HFFc6 (cell line): ENCODE results near the gene RIOX2. TPM values are rescaled to one million over a fixed set of nuclear protein-coding genes. Genes with fewer than 3 reads are reported as not detected.
"Not testable (repeated sequence)": the region's sequence is repeated elsewhere in the genome, so short reads cannot be mapped to it uniquely, and the experiment has no call there.

Source experiments
- DNase-seq: peaks from one replicate; pipeline ENCODE4 v3.0.0-alpha.2; 2018
- H3K27ac Mint-ChIP-seq: 2 replicates; pipeline ENCODE4 v1.8.0; 2020; ENCODE audit warnings: mild to moderate bottlenecking, mixed read lengths
- H3K27me3 Mint-ChIP-seq: 2 replicates; pipeline ENCODE4 v1.8.0; 2021; ENCODE audit warnings: mild to moderate bottlenecking, moderate library complexity, mixed read lengths; ENCODE audit not compliant: insufficient read depth
- H3K36me3 Mint-ChIP-seq: 2 replicates; pipeline ENCODE4 v1.8.0; 2021; ENCODE audit warnings: low read depth, mixed read lengths
- H3K4me1 Mint-ChIP-seq: 2 replicates; pipeline ENCODE4 v1.8.0; 2020; ENCODE audit warnings: low read depth, mixed read lengths
- H3K4me3 Mint-ChIP-seq: 2 replicates; pipeline ENCODE4 v1.8.0; 2020; ENCODE audit warnings: mild to moderate bottlenecking, moderate library complexity, mixed read lengths
- H3K9me3 Mint-ChIP-seq: 2 replicates; pipeline ENCODE4 v1.8.0; 2020; ENCODE audit warnings: mild to moderate bottlenecking, mixed read lengths
- CTCF ChIP-seq: fragments of 200-600 bp; sonication (generic); IDR thresholded peaks from 2 replicates; pipeline ENCODE4 v1.5.0; 2021; ENCODE audit warnings: antibody characterized with exemption, mild to moderate bottlenecking
- total RNA-seq, 6 experiments: library from RNA; stranded (reverse); fragmentation: NEBNext Ultra II Directional; extraction: Animal tissue kit (Norgen Biotek cat#: 25700); gene quantifications; 2 replicates in 1 of 6; 3 replicates in 5 of 6; pipeline ENCODE4 v1.2.3, GENCODE V29; 2021

Gene RIOX2
- total RNA-seq, 6 experiments from 2014 or later: 27.3 to 38.4 (median 31.3) TPM

GRCh38 chr3:98012979-98013378, 40.7 kb upstream of the RIOX2 start:
- peak; percentile 1 for DNase-seq
- no peaks in the 10 kb centered on the region for H3K36me3 Mint-ChIP-seq
- peaks cover 17% of the 10 kb centered on the region for H3K4me1 Mint-ChIP-seq
- no peak overlapping the region for H3K27ac Mint-ChIP-seq
- H3K27me3 Mint-ChIP-seq: peaks cover 6% of the 10 kb centered on the region; the same call in 1 of the 2 replicates
- no peak for TF ChIP-seq CTCF
- no peak overlapping the region for H3K4me3 Mint-ChIP-seq
- no peaks in the 10 kb centered on the region for H3K9me3 Mint-ChIP-seq

DNA sequence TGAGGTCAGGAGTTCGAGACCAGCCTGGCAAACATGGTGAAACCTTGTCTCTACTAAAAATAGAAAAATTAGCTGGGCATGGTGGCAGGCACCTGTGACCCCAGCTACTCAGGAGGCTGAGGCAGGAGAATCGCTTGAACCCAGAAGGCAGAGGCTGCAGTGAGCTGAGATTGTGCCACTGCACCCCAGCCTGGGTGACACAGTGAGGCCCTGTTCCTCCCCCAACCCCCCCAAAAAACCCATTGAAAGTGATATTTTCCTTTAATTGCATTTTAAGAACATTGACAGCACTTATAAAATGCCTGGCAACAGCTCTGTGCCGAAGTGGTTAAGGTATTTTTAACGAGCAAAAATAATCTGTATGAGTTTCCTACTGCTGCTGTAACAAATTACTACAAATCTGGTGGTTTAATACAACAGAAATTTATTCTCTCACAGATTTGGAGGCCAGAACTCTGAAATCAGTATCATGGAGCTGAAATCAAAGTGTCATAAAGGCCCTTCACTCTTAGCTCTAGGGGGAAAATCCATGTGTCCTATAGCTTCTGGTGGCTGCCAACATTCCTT, 38.7 kb upstream of the RIOX2 start:
- H3K4me3 Mint-ChIP-seq, DNase-seq, H3K27me3 Mint-ChIP-seq, H3K36me3 Mint-ChIP-seq, H3K27ac Mint-ChIP-seq, H3K9me3 Mint-ChIP-seq: not testable (repeated sequence)
- peaks cover 17% of the 10 kb centered on the region for H3K4me1 Mint-ChIP-seq

- Mint-ChIP-seq H3K9me3 (no peaks in the 10 kb centered on the region), H3K36me3 (no peaks in the 10 kb centered on the region), H3K4me3 (no peak overlapping the region), H3K27ac (no peak overlapping the region), H3K4me1 (peaks cover 17% of the 10 kb centered on the region), H3K27me3 (peaks cover 2% of the 10 kb centered on the region)
- no peak for TF ChIP-seq CTCF
- no peak for DNase-seq
Observed at GRCh38 chr3:98010194-98010882, 38.1 kb upstream of the RIOX2 start.

DNA sequence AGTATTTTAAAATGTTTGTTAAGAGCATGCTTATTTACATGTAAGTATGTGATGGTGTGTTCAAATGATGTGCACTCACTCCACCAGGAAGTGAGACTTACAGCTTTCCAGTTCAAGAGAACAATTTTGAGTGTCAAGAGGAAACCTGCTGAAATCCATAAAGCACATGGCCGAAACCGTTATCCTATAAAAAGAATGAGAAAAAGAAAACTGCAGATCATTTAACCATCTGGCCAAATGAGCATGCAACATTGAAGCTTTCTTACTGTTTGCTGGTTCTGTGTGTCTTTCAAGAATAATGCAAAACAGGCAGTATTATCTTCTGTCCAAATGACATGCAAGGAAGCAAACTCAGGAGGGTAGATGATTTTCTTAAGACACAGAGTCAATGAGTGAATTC, 36.6 kb upstream of the RIOX2 start:
- peaks cover 13% of the 10 kb centered on the region for H3K4me1 Mint-ChIP-seq
- H3K27ac Mint-ChIP-seq: no peak overlapping the region
- H3K9me3 Mint-ChIP-seq: no peaks in the 10 kb centered on the region
- no peak overlapping the region for H3K4me3 Mint-ChIP-seq
- DNase-seq: no peak
- H3K27me3 Mint-ChIP-seq: peaks cover 4% of the 10 kb centered on the region
- TF ChIP-seq CTCF: no peak
- H3K36me3 Mint-ChIP-seq: no peaks in the 10 kb centered on the region

DNA sequence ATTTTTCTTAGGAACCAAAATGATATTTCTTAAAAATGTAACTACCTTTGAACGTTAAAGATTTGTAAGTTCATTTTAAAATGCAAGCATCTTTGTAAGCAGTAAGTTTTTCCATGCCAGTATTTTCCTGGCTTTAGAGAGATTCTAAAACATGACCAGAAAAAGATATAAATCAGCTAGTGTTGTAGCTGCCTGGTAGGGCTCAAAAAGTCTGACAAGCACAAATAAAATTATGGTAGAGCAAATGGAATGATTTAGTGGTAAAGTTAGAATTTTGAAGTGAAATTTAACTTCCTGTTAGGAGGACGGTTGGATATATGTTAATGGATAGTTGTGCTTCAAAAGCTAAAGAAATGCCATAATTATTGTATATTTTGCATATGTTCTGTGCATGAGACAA, 33.2 kb upstream of the RIOX2 start:
- H3K4me3 Mint-ChIP-seq: no peak overlapping the region
- DNase-seq: no peak
- no peak for TF ChIP-seq CTCF
- H3K27me3 Mint-ChIP-seq: peaks cover 7% of the 10 kb centered on the region
- H3K36me3 Mint-ChIP-seq: no peaks in the 10 kb centered on the region
- no peaks in the 10 kb centered on the region for H3K9me3 Mint-ChIP-seq
- H3K4me1 Mint-ChIP-seq: no peaks in the 10 kb centered on the region
- H3K27ac Mint-ChIP-seq: no peak overlapping the region

DNA sequence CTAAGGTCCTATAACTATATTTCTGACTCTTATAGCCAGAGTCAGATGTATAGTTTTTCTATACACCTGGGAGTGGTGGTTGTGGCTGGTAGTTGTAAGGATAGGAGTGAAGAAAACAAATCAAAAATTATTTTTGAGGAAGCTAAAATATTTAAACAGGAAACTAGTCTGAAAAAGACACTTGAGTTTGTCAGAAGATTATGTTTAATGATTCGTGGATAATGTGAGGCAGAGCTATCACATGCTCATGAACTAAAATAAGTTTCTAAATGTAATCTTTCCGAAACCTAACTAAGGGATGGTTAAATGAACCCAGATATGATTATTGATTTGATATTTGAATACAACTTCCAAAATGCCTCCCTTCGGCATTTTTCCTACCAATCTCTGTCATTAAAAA, 32.5 kb upstream of the RIOX2 start:
- H3K36me3 Mint-ChIP-seq: no peaks in the 10 kb centered on the region
- TF ChIP-seq CTCF: no peak
- no peak overlapping the region for H3K27ac Mint-ChIP-seq
- no peaks in the 10 kb centered on the region for H3K9me3 Mint-ChIP-seq
- peaks cover 7% of the 10 kb centered on the region for H3K27me3 Mint-ChIP-seq
- DNase-seq: no peak
- no peak overlapping the region for H3K4me3 Mint-ChIP-seq
- H3K4me1 Mint-ChIP-seq: no peaks in the 10 kb centered on the region
